Activated CD4-positive, alpha-beta T cell treated with anti-CD3 and anti-CD28 coated beads for 48 hours (primary cell): ENCODE data around the gene HSD3B7.
A peak's percentile ranks its signal among the peaks of the same experiment; 100 is the strongest.
"Not testable (repeated sequence)": the region's sequence is repeated elsewhere in the genome, so short reads cannot be mapped to it uniquely, and the experiment has no call there.

ENCODE experiments used
- DNase-seq: peaks from one replicate; pipeline ENCODE4 v3.0.0-alpha.2; 2020

HSD3B7 gene

DNA sequence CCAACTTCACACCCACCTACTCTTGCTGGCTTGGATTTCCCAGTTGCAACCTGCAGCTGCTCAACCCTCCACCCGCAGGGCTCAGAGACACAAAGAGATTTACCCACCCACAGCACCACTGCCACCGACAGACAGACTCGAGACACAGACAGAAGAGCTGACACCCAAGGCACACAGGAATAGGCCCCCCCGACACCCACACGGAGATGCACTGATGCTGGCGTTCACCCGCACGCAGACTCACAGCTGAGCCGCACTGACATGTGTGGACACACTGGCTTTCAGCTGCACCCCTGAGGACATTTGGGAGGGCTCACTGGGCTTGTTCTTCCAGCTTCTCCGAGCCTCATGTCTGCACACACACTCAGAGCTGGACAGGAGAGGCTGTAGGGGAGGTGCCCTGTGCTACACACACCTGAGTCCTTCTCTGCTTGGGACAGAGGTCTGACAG is 17.3 kb downstream of the HSD3B7 start:
- DNase-seq = no peak

DNA sequence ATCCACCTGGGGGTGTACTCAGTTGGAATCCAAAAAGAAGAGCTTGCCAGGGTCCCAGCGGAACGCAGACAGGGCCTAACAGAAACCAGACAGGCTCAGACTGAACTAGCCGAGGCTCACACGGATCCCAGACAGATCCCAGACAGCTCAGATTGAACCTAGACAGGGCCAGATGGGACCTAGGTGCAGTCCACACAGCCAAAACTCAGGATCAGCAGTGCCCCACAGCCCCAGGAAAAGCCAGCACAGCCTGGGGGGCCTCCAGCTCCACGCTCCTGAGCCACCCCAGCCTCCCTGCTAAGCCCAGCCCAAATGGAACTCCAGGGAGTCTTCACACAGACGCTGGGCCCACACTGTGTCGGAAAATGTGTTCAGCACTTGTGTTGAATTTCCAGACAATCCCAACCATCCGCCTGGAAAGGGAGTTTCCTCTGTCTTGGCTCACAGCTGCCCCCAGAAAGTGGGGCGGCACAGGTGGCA is 17.9 kb downstream of the HSD3B7 start:
- DNase-seq = no peak

DNA sequence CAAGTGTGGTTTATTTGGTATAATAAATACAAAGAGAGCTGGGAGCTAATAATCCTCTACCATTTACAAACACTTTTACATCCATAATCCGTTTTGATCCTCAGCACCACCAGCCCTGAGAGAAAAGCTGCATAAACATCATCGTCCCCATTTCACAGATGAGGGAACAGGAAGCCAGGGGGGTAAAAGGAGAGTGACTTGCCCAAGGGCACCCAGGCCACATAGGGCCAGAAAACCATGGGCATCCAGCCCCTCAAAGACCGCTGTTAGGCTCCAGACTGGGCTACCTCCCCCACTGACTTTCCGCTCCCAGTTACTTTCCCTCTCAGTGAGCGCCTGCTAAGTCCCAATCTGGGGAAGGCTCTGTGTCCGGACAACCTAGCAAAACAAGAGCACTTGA is 18.7 kb downstream of the HSD3B7 start:
- DNase-seq = no peak

DNA sequence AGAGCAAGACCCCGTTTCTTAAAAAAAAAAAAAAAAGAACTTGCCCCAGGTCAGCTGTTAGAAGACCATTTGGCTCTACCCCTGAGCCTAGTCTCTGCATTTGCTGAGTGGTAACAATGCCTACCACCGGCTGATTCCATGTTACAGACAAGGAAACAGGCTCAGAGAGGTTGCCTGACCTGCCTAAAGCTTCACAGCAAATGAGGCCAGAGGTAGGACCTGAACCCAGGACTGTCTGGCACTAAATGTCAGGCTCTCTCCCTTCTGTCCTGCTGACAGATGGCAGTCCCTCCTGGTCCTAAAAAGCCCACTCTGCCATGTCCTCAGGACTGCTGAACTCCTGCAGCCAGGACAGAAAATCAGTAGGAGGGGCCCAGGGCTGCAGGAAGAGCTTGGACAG is 19.7 kb downstream of the HSD3B7 start:
- DNase-seq = no peak

DNA sequence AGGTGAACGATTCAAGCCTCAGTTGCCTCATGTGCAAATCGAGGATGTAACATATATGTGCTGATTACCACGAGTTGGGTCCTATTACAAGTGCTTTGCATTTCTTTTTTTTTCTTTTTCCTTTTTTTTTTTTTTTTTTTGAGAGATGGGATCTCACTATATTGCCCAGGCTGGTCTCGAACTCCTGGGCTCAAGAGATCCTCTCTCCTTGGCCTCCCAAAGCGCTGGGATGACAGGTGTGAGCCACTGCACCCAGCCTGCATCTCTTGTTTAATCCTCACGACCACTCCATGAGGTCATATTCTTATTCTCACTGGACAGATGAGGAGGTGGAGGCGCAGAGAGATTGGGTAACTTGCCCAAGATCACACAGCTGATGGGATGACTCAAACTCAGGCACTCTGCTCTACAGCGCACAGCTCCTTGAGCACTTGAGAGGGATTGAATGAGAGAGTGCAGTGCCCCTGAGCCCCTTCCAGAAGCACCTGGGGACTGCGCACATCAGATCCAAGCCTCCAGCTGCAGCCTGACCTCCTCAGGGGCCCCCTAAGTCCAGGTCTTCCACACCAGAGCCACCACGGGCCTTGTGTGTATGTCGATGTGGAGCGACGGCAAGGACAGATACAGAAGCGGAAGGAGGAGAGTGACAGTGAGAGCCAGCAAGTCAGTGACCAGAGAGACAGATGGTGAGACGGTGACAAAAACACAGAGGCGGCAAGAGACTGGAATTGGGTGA is 20.5 kb downstream of the HSD3B7 start:
- DNase-seq = no peak

DNA sequence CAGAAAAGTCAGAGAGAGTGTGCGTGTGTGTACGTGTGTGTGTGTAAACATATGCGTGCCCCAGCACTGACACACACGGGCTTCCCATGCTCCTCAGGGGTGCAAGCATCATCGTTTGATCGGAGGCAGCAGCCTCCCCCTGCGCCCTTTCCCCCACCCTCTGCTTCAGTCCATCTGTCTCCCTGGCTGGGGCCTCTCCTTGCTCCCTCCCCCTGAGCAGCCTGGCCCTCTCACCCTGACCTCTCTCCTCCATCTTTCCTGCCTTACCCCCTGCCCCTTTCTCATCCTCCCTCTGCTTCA is 21.0 kb downstream of the HSD3B7 start:
- no peak for DNase-seq

DNA sequence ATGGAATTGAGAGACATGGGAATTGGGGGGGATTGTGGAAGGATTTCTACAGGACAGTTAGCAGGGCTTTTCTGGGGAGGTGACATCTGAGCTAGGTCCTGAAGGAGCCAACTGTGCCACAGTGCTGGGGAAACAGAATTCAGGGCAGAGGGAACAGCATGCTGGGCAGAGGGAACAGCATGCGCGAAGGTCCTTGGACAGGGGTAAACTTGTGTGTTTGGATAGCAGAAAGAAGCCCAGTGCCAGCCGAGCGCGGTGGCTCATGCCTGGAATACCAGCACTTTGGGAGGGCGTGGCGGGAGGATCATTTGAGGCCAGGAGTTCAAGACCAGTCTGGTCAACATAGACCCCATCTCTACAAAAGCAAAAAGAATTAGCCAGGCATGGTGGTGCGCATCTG is 21.6 kb downstream of the HSD3B7 start:
- no peak for DNase-seq

DNA sequence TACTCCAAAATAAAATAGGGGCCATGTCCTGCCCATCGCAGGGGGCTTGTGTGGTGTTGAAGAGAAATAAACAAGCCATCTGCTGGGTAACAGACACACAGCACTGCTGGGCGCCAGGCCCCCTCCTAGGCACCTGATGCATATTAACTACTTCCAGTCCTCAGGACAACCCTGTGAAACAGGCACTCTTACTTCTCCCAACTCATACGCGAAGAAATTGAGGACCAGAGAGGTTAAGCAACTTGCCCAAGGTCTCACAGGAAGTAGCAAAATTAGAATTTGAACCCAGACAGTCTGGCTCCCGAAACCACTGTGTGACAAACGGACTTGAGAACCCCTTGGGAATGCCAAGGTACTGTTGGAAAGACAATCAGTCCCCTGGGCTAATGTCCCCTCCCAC is 22.7 kb downstream of the HSD3B7 start:
- DNase-seq = no peak

DNA sequence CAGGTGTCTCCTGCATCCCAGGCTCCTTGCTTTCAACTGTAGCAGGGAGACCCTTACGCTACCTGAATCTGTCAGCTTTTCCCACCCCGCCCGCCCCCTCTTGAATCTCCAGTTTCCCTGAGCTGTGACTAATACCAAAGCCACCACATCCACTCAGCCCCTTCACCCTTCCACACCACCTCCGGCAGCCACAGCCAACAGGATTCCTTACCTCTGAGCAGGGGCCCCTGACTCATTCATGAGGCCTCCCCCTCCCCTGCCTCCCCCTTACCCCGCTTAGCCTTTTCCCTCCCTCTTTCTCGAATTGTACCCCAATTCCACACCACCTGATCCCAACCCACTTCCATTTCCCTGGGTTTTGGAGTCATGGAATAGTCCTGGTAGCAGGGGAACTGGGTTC is 23.1 kb downstream of the HSD3B7 start:
- DNase-seq = no peak

DNA sequence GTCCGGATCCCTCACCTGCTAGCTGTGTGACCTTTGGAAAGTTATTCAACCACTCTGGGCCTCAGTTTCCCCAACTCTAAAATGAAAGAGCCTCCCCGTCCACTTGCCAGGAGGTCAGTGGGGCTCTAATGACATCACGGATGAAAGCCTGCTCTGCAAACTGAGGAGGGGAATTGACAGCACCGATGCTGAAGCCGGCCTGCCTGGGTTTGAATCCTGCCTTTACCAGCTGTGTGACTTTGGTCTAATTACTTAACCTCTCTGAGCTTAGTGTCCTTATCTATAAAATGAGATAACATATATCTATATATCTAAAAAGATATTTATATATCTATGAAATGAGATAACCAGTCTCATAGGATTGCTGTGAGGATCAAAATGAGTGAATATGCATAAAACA is 23.5 kb downstream of the HSD3B7 start:
- no peak for DNase-seq

DNA sequence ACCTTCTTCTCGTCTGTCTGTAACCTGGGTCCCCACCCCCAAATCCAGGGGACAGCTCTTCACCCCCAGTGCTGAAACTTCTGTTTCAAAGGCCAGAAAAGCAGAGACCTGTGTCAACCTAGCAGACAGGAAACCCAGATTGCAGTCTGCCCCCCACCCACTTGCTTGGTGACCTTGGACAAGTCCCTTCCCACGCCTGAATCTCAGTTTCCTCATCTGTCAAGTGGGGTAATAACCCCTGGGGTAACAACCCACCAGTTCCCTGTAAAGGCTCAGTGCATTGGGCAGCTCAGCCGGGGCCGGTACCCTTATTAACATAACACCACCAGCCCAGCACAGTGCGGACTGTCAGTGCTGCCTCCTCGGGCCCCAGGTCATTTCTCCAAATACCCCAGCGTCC is 24.1 kb downstream of the HSD3B7 start:
- DNase-seq = no peak

DNA sequence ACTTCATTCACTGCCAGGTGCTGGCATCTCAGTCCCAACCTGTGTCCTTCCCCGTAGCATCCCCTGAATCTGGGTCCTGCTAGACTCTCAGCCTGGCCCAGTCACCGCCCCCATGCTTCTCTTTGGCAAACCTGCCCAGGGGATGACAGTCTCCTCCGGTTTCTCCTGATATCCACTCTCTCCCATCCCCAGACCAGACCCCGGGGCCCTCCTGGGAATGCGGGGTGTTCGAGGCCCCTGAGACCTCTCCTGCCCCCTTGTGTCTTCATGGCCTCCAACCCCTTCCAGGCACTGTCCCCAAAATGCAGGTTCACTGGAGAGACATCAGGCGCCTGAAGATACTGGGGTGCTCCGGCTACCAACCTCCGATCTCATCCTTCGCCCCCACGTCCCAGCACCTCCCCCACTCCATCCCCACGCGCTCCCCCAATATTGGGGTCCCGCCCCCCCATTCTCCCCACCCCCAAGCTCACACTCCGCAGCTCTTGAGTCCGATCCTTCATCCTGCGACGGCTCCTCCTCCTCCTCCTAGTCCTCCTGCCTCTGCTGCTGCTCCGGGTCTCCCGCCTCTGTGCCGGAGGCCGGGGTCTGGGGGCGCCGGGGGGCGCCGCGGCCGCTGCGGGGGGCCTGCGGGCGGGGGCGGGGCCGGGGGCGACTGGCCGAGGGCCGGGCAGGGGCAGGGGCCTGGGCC is 25.0 kb downstream of the HSD3B7 start:
- DNase-seq = no peak

DNA sequence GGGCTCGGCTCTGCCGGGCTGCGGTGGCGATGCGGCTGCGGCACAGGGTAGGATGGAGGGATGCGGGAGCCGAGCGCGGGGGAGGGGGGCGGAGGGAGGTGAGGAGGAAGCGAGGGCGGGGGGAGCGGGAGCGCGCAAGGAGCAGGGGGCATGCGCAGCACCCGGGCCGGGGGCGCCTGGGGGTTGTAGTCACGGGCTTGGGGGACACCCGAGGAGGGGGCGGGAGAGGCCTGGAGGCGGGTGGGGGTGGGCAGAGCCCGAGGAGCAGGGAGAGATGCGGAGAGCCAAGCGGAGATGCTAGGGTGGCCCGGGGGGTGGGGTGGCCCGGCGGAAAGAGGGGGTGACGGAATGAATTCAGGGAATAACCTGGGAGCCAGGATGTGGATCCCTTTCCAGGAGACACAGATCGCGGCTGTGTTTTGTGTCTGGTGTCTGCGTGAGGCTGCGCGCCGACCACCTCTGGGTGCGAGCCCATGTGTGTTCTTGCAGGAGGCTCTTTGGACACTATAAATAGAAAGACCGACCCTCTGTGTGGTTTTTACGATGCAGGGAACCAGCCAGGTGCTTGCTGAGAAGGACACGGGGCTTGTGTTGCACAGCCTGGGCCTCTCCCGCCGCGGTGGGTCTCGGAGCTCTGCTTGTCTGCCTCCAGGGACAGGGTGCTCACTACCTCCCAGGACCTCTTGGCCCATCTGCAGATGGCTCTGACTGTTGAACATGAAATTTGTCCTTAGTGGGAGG is 25.7 kb downstream of the HSD3B7 start, which contains the start of gene STX1B:
STX1B (minus strand) TSS at position 54 of the 741 bp plus-strand sequence. CDS start 242 bp downstream, outside the sequence.
- DNase-seq = peak; percentile 47

DNA sequence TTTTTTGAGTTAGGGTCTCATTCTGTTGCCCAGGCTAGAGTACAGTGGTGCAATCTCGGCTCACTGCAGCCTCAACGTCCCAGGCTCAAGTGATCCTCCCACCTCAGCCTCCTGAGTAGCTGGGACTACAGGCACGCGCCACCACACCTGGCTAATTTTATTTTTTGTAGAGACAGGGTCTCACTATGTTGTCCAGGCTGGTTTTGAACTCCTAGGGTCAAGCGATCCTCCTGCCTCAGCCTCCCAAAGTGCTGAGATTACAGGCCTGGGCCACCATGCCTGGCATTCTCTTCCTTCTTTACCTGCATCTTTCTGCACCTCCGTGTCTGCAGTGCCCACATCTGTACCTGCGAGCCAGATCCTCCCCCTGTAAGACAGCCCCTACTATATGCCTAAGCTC is 26.8 kb downstream of the HSD3B7 start:
- not testable (repeated sequence) for DNase-seq

DNA sequence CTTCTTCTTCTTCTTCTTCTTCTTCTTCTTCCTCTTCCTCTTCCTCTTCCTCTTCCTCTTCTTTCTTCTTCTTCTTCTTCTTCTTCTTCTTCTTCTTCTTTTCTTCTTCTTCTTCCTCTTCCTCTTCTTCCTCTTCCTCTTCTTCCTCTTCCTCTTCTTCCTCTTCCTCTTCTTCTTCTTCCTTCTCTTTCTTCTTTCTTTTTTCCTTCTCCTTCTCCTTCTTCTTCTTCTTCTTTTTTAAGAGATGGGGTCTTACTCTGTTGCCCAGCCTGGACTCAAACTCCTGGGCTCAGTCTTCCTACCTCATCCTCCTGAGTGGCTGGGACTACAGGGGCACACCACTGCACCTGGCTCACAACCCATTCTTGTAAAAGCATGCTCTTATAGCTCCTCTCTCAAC is 28.3 kb downstream of the HSD3B7 start:
- not testable (repeated sequence) for DNase-seq

DNA sequence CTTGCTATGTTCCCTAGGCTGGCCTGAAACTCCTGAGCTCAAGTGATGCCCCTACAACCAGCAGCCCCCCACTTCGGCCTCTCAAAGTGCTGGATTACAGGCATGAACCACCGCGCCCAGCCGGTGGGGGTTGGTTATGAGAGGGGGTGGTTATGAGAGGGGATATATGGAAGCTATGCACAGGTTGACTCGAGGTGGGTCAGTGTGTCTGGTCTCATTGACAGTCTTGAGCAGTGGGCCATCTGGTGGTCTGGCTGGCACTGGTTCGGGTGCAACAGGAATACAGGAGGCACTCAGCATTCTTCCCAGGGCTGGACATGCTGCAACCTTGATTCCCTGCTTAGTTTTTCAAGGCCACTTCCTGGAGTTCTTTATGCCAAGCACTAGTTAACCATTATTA is 31.0 kb downstream of the HSD3B7 start:
- DNase-seq = no peak

DNA sequence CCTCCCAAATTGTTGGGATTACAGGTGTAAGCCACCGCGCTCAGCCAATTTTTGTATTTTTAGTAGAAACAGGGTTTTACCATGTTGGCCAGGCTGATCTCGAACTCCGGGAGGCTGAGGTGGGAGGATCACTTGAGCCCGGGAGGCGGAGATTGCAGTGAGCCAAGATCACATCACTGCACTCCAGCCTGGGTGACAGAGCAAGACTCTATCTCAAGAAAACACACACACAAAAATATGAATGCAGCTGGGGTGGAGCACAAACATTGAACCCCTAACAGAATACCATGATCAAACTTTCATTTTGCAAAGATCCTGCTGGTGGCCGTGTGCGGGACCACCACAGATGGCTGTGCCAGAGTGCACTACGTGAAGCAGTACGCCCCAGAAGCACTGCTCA is 32.7 kb downstream of the HSD3B7 start:
- DNase-seq = not testable (repeated sequence)

DNA sequence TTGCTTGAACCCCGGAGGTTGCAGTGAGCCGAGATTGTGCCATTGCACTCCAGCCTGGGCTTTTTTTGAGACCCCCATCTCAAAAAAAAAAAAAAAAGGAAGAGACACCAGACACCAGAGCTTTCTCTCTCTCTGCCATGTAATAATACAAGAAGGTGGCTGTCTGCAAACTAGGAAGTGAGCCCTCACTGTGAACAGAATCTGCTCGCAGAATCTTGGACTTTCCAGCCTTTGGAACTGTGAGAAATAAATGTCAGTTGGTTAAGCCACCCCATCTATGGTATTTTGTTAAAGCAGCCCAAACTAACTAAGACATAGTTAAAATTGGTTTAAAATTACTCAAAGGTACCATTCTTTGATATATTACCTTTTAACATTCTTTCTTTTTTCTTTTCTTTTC is 35.5 kb downstream of the HSD3B7 start:
- DNase-seq = no peak

DNA sequence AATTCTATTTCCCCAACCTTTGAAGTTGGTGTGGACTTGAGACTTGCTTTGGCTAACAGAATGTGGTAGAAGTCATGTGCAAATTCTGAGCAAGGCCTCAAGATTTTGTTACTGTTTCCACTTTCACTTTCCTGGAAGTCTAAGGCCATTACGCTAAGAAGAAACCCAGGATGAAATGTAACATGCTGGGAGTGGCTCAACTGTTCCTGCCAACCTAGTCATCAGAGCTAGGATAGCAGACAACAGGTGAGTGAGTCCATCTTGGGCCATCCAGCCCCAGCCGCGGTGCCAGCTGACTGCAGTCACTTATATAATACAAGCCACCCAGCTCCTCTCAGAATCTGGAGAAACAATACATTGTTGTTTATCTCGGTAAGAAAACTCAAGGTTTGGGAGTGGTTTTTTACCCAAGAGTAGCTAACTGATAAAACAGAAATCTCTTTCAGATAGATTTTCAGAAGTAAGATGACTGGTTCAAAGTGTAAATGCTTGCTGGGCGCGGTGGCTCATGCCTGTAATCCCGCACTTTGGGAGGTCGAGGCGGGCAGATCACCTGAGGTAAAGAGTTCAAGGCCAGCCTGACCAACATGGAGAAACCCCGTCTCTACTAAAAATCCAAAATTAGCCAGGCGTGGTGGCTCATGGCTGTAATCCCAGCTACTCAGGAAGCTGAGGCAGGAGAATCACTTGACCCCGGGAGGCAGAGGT is 37.7 kb downstream of the HSD3B7 start:
- DNase-seq = no peak

DNA sequence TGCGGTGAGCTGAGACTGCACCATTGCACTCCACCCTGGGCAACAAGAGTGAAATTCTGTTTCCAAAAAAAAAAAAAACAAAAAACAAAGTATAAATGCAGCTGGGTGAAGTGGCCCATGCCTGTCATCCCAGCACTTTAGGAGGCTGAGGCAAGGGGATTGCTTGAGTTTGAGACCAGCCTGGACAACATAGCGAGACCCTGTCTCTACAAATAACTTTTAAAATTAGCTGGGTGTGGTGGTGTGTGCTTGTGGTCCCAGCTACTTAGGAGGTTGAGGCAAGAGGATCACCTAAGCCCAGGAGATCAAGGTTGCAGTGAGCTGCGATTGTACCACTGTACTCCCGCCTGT is 38.2 kb downstream of the HSD3B7 start:
- DNase-seq = no peak

DNA sequence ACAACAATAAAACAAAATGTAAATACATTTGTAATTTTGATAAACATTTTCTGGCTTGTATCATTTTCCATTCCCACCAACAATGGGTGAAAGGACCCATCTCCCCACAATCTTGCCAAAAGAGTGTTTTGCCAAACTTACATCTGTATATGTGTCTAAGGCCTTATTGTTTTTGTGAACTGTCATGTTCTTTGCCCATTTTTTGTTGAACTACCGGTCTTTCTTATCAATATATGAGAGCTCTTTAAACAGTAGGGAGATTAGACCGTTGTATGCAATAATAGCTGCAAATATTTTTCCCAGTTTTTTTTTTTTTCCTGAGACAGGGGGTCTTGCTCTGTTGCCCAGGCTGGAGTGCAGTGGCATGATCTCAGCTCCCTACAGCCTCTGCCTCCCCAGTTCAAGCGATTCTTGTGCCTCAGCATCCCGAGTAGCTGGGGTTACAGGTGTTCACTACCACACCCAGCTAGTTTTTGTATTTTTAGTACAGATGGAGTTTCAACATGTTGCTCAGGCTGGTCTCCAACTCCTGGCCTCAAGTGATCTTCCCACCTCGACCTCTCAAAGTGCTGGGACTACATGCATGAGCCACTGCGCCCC is 38.7 kb downstream of the HSD3B7 start:
- DNase-seq = no peak

DNA sequence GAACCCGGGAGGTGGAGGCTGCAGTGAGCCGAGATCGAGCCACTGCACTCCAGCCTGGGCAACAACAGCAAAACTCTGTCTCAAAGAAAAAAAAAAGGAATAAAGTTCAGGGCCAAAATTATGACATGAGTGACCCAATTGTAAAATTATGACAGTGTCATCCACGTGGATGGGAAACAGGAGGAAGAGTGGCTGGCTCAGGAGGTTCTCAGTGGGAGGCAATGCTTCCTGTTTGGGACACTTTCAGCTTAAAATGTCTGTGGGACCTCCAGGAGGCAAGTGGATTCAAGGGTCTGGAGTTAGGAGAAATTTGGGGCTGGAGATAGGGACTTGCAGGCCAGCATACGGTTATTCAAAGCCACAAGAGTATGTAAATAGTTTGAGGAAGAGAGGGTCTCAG is 40.3 kb downstream of the HSD3B7 start:
- no peak for DNase-seq

DNA sequence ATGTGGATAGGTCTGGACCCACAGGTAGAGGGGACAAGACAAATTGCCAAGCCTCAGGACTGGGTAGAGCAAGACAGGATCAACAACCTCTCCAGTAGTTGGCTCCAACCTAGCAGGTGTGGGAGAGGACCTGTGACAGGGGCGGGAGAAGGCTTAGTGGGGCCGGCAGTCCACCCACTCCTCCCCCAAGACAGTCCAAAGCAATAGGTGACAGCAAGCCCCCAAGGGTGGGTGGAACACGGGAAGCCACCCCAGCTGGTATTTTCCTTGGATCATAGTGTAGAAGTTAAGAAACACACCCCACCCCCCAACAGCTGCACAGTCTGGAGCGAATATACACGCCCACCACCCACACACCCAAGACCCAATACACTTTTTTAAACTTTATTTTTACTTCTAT is 44.3 kb downstream of the HSD3B7 start:
- no peak for DNase-seq
